SU-DHL-6 (cell line): Measurements from ENCODE around the gene SOSTDC1.
"Not testable (repeated sequence)": the region's sequence is repeated elsewhere in the genome, so short reads cannot be mapped to it uniquely, and the experiment has no call there.

Source experiments
- H2AFZ ChIP-seq: fragments of 200-600 bp; sonication (generic); 2 replicates; pipeline ENCODE4 v1.6.1; 2014; ENCODE audit warnings: low read depth, mild to moderate bottlenecking, moderate library complexity, mixed read lengths, antibody characterized with exemption, low read length; ENCODE audit not compliant: severe bottlenecking
- H3F3A ChIP-seq: fragments of 200-600 bp; shearing (Covaris generic); 2 replicates; pipeline ENCODE4 v1.6.0; 2016; ENCODE audit warnings: antibody characterized with exemption, mild to moderate bottlenecking; ENCODE audit not compliant: insufficient read depth
- H3K27ac ChIP-seq: fragments of 200-600 bp; sonication (generic); 2 replicates; pipeline ENCODE4 v1.5.1; 2016; ENCODE audit warnings: low read depth, mild to moderate bottlenecking, low read length, moderate library complexity, mixed read lengths
- H3K27me3 ChIP-seq: fragments of 200-600 bp; sonication (generic), shearing (Covaris generic); 2 replicates; pipeline ENCODE4 v1.6.0; 2014; ENCODE audit warnings: mild to moderate bottlenecking, low read length
- H3K36me3 ChIP-seq: fragments of 200-600 bp; sonication (generic); 2 replicates; pipeline ENCODE4 v1.6.1; 2014; ENCODE audit warnings: mild to moderate bottlenecking, low read length, mixed read lengths
- H3K4me2 ChIP-seq: fragments of 300-600, 200-600 bp; shearing (Covaris generic), sonication (generic); 2 replicates; pipeline ENCODE4 v1.6.0; 2014; ENCODE audit warnings: low read length, low read depth, mild to moderate bottlenecking; ENCODE audit not compliant: poor library complexity, severe bottlenecking
- H3K4me3 ChIP-seq: fragments of 200-600 bp; sonication (generic); 2 replicates; pipeline ENCODE4 v1.5.1; 2014; ENCODE audit warnings: antibody characterized with exemption, low read length, mild to moderate bottlenecking, mixed read lengths; ENCODE audit not compliant: insufficient read depth, poor library complexity, severe bottlenecking
- H3K79me2 ChIP-seq: fragments of 200-600 bp; sonication (generic); 2 replicates; pipeline ENCODE4 v1.6.1; 2014; ENCODE audit warnings: mild to moderate bottlenecking, low read length, moderate library complexity; ENCODE audit not compliant: insufficient read depth
- H3K9ac ChIP-seq: fragments of 200-600 bp; sonication (generic); 2 replicates; pipeline ENCODE4 v1.7.0; 2014; ENCODE audit warnings: mild to moderate bottlenecking, low read length
- H3K9me2 ChIP-seq: fragments of 200-600 bp; sonication (generic); replicated peaks from 2 replicates; pipeline ENCODE4 v1.6.1; 2014; ENCODE audit warnings: low read length; ENCODE audit not compliant: insufficient read depth
- H3K9me3 ChIP-seq: fragments of 200-600 bp; sonication (generic); 2 replicates; pipeline ENCODE4 v1.6.1; 2014; ENCODE audit warnings: low read length, mixed read lengths; ENCODE audit not compliant: insufficient read depth
- H4K20me1 ChIP-seq: fragments of 200-600 bp; sonication (generic); 2 replicates; pipeline ENCODE4 v1.6.1; 2014; ENCODE audit warnings: low read depth, mild to moderate bottlenecking, antibody characterized with exemption, low read length, moderate library complexity, mixed read lengths
- EZH2phosphoT487 ChIP-seq: fragments of 200-600 bp; sonication (generic), shearing (Covaris generic); conservative IDR thresholded peaks from 2 replicates; pipeline ENCODE4 v1.6.1; 2018; ENCODE audit warnings: mild to moderate bottlenecking, antibody characterized with exemption, low read length, moderate library complexity, mixed read lengths
- TF ChIP-seq, protein P1 (sequence below): fragments of 200-600 bp; sonication (generic); IDR thresholded peaks from one replicate; pipeline ENCODE4 v1.5.1; 2017; ENCODE audit warnings: antibody characterized with exemption, mild to moderate bottlenecking, low read length, moderate library complexity; ENCODE audit not compliant: insufficient read depth, poor library complexity, severe bottlenecking

Gene SOSTDC1

DNA sequence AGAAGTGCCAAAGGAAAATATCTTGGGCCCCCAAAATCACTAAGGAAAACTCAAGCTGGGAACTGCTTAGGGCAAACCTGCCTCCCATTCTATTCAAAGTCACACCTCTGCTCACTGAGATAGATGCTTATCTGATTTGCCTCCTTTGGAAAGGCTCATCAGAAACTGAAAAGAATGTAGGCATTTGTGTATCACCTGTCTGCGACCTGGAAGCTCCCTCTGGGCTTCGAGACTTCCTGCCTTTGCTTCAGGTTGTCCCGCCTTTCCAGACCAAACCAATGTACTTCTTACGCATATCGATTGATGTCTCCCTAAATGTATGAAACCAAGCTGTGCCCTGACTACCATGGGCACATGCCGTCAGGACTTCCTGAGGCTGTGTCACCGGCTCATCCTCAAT, 46.6 kb upstream of the SOSTDC1 start:
- Histone ChIP-seq H3K4me3 (no peak overlapping the region), H3K79me2 (no peaks in the 10 kb centered on the region), H3K4me2 (no peak overlapping the region), H3K9me2 (no peaks in the 10 kb centered on the region), H2AFZ (no peak overlapping the region), H3K36me3 (no peaks in the 10 kb centered on the region), H3K27ac (no peak overlapping the region), H4K20me1 (no peaks in the 10 kb centered on the region), H3F3A (no peaks in the 10 kb centered on the region), H3K27me3 (no peaks in the 10 kb centered on the region), H3K9ac (no peak overlapping the region), H3K9me3 (no peaks in the 10 kb centered on the region)
- TF ChIP-seq, protein P1, sequence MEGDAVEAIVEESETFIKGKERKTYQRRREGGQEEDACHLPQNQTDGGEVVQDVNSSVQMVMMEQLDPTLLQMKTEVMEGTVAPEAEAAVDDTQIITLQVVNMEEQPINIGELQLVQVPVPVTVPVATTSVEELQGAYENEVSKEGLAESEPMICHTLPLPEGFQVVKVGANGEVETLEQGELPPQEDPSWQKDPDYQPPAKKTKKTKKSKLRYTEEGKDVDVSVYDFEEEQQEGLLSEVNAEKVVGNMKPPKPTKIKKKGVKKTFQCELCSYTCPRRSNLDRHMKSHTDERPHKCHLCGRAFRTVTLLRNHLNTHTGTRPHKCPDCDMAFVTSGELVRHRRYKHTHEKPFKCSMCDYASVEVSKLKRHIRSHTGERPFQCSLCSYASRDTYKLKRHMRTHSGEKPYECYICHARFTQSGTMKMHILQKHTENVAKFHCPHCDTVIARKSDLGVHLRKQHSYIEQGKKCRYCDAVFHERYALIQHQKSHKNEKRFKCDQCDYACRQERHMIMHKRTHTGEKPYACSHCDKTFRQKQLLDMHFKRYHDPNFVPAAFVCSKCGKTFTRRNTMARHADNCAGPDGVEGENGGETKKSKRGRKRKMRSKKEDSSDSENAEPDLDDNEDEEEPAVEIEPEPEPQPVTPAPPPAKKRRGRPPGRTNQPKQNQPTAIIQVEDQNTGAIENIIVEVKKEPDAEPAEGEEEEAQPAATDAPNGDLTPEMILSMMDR, result no peak
- TF ChIP-seq EZH2phosphoT487, result no peak

DNA sequence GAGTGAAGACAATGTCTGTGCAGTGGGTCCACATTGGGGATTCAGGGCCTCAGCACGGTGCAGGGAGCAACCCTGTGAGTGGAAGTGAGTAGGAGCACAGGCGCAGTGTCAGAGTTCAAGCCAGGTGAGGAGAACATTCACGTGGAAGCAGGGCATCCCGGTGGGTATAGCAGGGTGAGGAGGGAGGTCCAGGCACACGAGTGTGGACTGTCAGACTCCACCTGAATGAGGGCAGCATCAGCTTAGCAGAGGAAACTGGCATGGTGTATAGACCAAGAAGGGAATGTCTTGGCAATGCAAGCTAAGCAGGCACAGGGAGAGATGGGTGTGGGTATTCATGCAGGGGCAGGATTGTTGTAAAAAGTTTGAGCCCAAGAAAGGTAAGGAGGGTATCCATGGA, 45.8 kb upstream of the SOSTDC1 start:
- Histone ChIP-seq H3K9me2 (no peaks in the 10 kb centered on the region), H3K27ac (no peak overlapping the region), H3K9me3 (no peaks in the 10 kb centered on the region), H3K36me3 (no peaks in the 10 kb centered on the region), H4K20me1 (no peaks in the 10 kb centered on the region), H3K4me2 (no peak overlapping the region), H3F3A (no peaks in the 10 kb centered on the region), H3K4me3 (no peak overlapping the region), H3K9ac (no peak overlapping the region), H3K79me2 (no peaks in the 10 kb centered on the region), H2AFZ (no peak overlapping the region), H3K27me3 (no peaks in the 10 kb centered on the region)
- TF ChIP-seq, protein P1, result no peak
- no peak for TF ChIP-seq EZH2phosphoT487

DNA sequence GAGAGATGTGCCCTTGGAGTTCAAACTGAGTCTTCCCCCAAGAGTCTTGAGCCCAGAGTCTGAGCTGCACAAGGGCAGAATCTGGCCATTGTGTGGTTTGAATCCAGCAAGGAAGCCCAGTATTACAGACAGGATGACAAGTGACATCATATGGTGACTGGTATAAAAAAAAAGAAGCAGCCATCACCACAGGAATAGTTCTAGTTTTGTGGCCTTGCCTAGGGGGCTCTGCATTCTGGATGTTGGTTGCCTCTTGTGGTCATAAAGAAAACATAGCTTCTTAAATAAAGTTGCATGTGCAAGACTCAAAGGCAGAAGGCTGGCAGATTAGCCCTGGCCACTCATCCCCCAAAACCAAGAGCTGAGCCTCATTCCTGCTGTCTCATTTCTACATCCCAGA, 44.3 kb upstream of the SOSTDC1 start:
- no peaks in the 10 kb centered on the region for H3K9me2 ChIP-seq
- no peak overlapping the region for H3K9ac ChIP-seq
- no peak overlapping the region for H3K27ac ChIP-seq
- H3F3A ChIP-seq, result no peaks in the 10 kb centered on the region
- no peak for TF ChIP-seq EZH2phosphoT487
- TF ChIP-seq, protein P1, result no peak
- H3K79me2 ChIP-seq, result no peaks in the 10 kb centered on the region
- H3K36me3 ChIP-seq, result no peaks in the 10 kb centered on the region
- no peaks in the 10 kb centered on the region for H3K27me3 ChIP-seq
- no peak overlapping the region for H3K4me3 ChIP-seq
- no peaks in the 10 kb centered on the region for H4K20me1 ChIP-seq
- no peak overlapping the region for H3K4me2 ChIP-seq
- H2AFZ ChIP-seq, result no peak overlapping the region
- no peaks in the 10 kb centered on the region for H3K9me3 ChIP-seq

DNA sequence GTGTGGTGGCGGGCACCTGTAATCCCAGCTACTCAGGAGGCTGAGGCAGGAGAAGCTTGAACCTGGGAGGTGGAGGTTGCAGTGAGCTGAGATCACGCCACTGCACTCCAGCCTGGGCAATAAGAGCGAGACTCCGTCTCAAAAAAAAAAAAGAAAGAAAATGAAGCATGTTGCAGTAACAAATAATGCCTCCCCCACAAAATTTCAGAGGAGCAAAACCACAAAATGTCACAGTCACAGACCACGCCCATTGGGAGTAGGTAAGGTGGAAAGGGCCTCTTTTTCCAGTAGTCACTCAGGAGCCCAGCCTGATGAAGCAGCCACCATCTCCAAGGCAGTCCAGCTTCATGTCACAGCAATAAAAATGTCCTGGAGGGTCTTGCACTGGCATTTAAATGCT, 40.9 kb upstream of the SOSTDC1 start:
- H3K79me2 ChIP-seq, H3K4me2 ChIP-seq, H3K9me2 ChIP-seq: not testable (repeated sequence)

More for the DNA sequence above, 40.9 kb upstream of the SOSTDC1 start:
- H3K9me3 ChIP-seq, H3K4me3 ChIP-seq, H3K27ac ChIP-seq, H4K20me1 ChIP-seq, H3K27me3 ChIP-seq, H3F3A ChIP-seq, H3K9ac ChIP-seq, H3K36me3 ChIP-seq, H2AFZ ChIP-seq: not testable (repeated sequence)
